Measurements from ENCODE around the gene CA10. TPM values are rescaled to one million over a fixed set of nuclear protein-coding genes. Genes with fewer than 3 reads are reported as not detected.
A peak's percentile ranks its signal among the peaks of the same experiment; 100 is the strongest.

Gene CA10
- total RNA-seq, 1 donor from 2014 or later: not detected

- Mint-ChIP-seq H3K27ac (ENCODE audit: unreplicated experiment) (no peak overlapping the region), H3K9me3 (ENCODE audit: low read depth) (peaks cover 1% of the 10 kb centered on the region), H3K36me3 (ENCODE audit: low read depth) (no peaks in the 10 kb centered on the region), H3K4me1 (ENCODE audit: low read depth) (no peaks in the 10 kb centered on the region), H3K27me3 (ENCODE audit: low read depth) (peaks cover 2% of the 10 kb centered on the region), H3K4me3 (ENCODE audit: unreplicated experiment) (no peak overlapping the region)
- no peak for DNase-seq (ENCODE audit: low spot score)
- peak; percentile 18 for TF ChIP-seq CTCF (IDR thresholded peaks at IDR 0.05)
Measured at GRCh38 chr17:51636291-51636690, 522.2 kb downstream of the CA10 start.

GRCh38 chr17:51630101-51630671 lies 528.3 kb downstream of the CA10 start:
- H3K4me1 Mint-ChIP-seq (ENCODE audit: low read depth): no peaks in the 10 kb centered on the region
- H3K27ac Mint-ChIP-seq (ENCODE audit: unreplicated experiment): no peak overlapping the region
- H3K9me3 Mint-ChIP-seq (ENCODE audit: low read depth): peaks cover 9% of the 10 kb centered on the region
- H3K27me3 Mint-ChIP-seq (ENCODE audit: low read depth): no peaks in the 10 kb centered on the region
- no peak for DNase-seq (ENCODE audit: low spot score)
- no peaks in the 10 kb centered on the region for H3K36me3 Mint-ChIP-seq (ENCODE audit: low read depth)
- TF ChIP-seq CTCF (IDR thresholded peaks at IDR 0.05): no peak
- no peak overlapping the region for H3K4me3 Mint-ChIP-seq (ENCODE audit: unreplicated experiment)

GRCh38 chr17:51629232-51629631 lies 529.3 kb downstream of the CA10 start:
- no peak for DNase-seq (ENCODE audit: low spot score)
- Mint-ChIP-seq H3K27me3 (ENCODE audit: low read depth) (no peaks in the 10 kb centered on the region), H3K9me3 (ENCODE audit: low read depth) (peaks cover 9% of the 10 kb centered on the region), H3K4me3 (ENCODE audit: unreplicated experiment) (no peak overlapping the region), H3K27ac (ENCODE audit: unreplicated experiment) (no peak overlapping the region), H3K4me1 (ENCODE audit: low read depth) (no peaks in the 10 kb centered on the region), H3K36me3 (ENCODE audit: low read depth) (no peaks in the 10 kb centered on the region)
- TF ChIP-seq CTCF (IDR thresholded peaks at IDR 0.05): no peak

- H3K27ac Mint-ChIP-seq (ENCODE audit: unreplicated experiment): no peak overlapping the region
- no peaks in the 10 kb centered on the region for H3K36me3 Mint-ChIP-seq (ENCODE audit: low read depth)
- H3K9me3 Mint-ChIP-seq (ENCODE audit: low read depth): peaks cover 12% of the 10 kb centered on the region
- no peak for TF ChIP-seq CTCF (IDR thresholded peaks at IDR 0.05)
- peaks cover 1% of the 10 kb centered on the region for H3K27me3 Mint-ChIP-seq (ENCODE audit: low read depth)
- no peak for DNase-seq (ENCODE audit: low spot score)
- H3K4me1 Mint-ChIP-seq (ENCODE audit: low read depth): no peaks in the 10 kb centered on the region
- no peak overlapping the region for H3K4me3 Mint-ChIP-seq (ENCODE audit: unreplicated experiment)
Measured at GRCh38 chr17:51627779-51628178, 530.7 kb downstream of the CA10 start.

GRCh38 chr17:51618476-51618875 lies 540.0 kb downstream of the CA10 start:
- TF ChIP-seq CTCF (IDR thresholded peaks at IDR 0.05): no peak
- peaks cover under 1% of the 10 kb centered on the region for H3K9me3 Mint-ChIP-seq (ENCODE audit: low read depth)

More at GRCh38 chr17:51618476-51618875, 540.0 kb downstream of the CA10 start:
- Mint-ChIP-seq H3K36me3 (ENCODE audit: low read depth) (no peaks in the 10 kb centered on the region), H3K27ac (ENCODE audit: unreplicated experiment) (no peak overlapping the region), H3K4me1 (ENCODE audit: low read depth) (no peaks in the 10 kb centered on the region), H3K4me3 (ENCODE audit: unreplicated experiment) (no peak overlapping the region), H3K27me3 (ENCODE audit: low read depth) (peaks cover 11% of the 10 kb centered on the region)
- no peak for DNase-seq (ENCODE audit: low spot score)

All from chondrocyte (in vitro differentiated cells).